IMR-90 (cell line): ENCODE results near the gene SORD. TPM values are rescaled to one million over a fixed set of nuclear protein-coding genes. Genes with fewer than 3 reads are reported as not detected.

ENCODE experiments used
- ATAC-seq: fragments of 200-7000 bp; cut with Tn5 transposase; 2 replicates; pipeline ENCODE4 v1.9.1; 2020; ENCODE audit warnings: low read depth, mild to moderate bottlenecking, moderate library complexity
- BruUV-seq: library from RNA; stranded (reverse); fragments of 400-500 nt; replicated peaks from 2 replicates; lab custom pipeline; 2021; lab: Mats Ljungman, UMichigan
- CTCF ChIA-PET: fragments of 300-600 bp; formaldehyde crosslinking; extraction: SDS; loops from one replicate; lab custom pipeline; 2021; ENCODE audit warnings: antibody characterized with exemption; lab: Yijun Ruan, JAX
- POLR2A ChIA-PET: fragments of 300-600 bp; sonication (Branson Sonifier 250); formaldehyde crosslinking; loops from one replicate; lab custom pipeline; 2022; ENCODE audit warnings: antibody characterized with exemption; ENCODE audit not compliant: unreplicated experiment; lab: Charles Lee
- DNase-seq: peaks from one replicate; pipeline ENCODE4 v3.0.0; 2013
- H2AFZ ChIP-seq: replicated peaks from 2 replicates; pipeline ENCODE3; 2013; ENCODE audit warnings: low read length, mild to moderate bottlenecking; ENCODE audit not compliant: poor library complexity
- H2AK5ac ChIP-seq: 2 replicates; pipeline ENCODE4 v1.6.1; 2013; ENCODE audit warnings: low read depth, low read length, inconsistent platforms
- H2AK9ac ChIP-seq: replicated peaks from 2 replicates; pipeline ENCODE3; 2013; ENCODE audit warnings: mild to moderate bottlenecking, low read depth, low read length, moderate library complexity; ENCODE audit not compliant: poor library complexity
- H2BK120ac ChIP-seq: 2 replicates; pipeline ENCODE4 v1.6.1; 2013; ENCODE audit warnings: low read depth, low read length, inconsistent platforms
- H2BK15ac ChIP-seq: 3 replicates; pipeline ENCODE4 v1.6.1; 2013; ENCODE audit warnings: low read depth, low read length, inconsistent platforms
- H2BK20ac ChIP-seq: 2 replicates; pipeline ENCODE4 v1.6.1; 2013; ENCODE audit warnings: low read depth, mild to moderate bottlenecking, inconsistent platforms, low read length, moderate library complexity
- H2BK5ac ChIP-seq: 2 replicates; pipeline ENCODE4 v1.6.1; 2013; ENCODE audit warnings: mild to moderate bottlenecking, low read depth, low read length, inconsistent platforms; ENCODE audit not compliant: poor library complexity, severe bottlenecking
- H3K14ac ChIP-seq: replicated peaks from 2 replicates; pipeline ENCODE4 v1.6.1; 2013; ENCODE audit warnings: low read depth, low read length, inconsistent platforms
- H3K18ac ChIP-seq: 2 replicates; pipeline ENCODE4 v1.6.1; 2013; ENCODE audit warnings: low read depth, low read length, control low read depth
- H3K23ac ChIP-seq: 2 replicates; pipeline ENCODE4 v1.6.1; 2013; ENCODE audit warnings: low read depth, low read length, inconsistent platforms
- H3K27ac ChIP-seq: 2 replicates; pipeline ENCODE4 v1.5.1; 2013; ENCODE audit warnings: mild to moderate bottlenecking, control low read depth, low read length; ENCODE audit not compliant: insufficient read depth
- H3K27me3 ChIP-seq: 2 replicates; pipeline ENCODE4 v1.6.1; 2013; ENCODE audit warnings: low read length; ENCODE audit not compliant: control insufficient read depth, insufficient read depth
- H3K36me3 ChIP-seq: 2 replicates; pipeline ENCODE4 v1.6.1; 2013; ENCODE audit warnings: low read length, mixed read lengths; ENCODE audit not compliant: control insufficient read depth, insufficient read depth
- H3K4ac ChIP-seq: 2 replicates; pipeline ENCODE4 v1.6.1; 2013; ENCODE audit warnings: low read depth, low read length, inconsistent platforms
- H3K4me1 ChIP-seq: 2 replicates; pipeline ENCODE4 v1.6.1; 2013; ENCODE audit warnings: low read length, mixed read lengths; ENCODE audit not compliant: control insufficient read depth, insufficient read depth
- H3K4me2 ChIP-seq: 2 replicates; pipeline ENCODE4 v1.6.1; 2013; ENCODE audit warnings: low read depth, mild to moderate bottlenecking, control low read depth, low read length, moderate library complexity
- H3K4me3 ChIP-seq: 2 replicates; pipeline ENCODE4 v1.5.1; 2013; ENCODE audit warnings: low read depth, mild to moderate bottlenecking, control low read depth, low read length, moderate library complexity; ENCODE audit not compliant: insufficient read depth
- H3K56ac ChIP-seq: 2 replicates; pipeline ENCODE4 v1.6.1; 2013; ENCODE audit warnings: low read length, inconsistent platforms; ENCODE audit not compliant: insufficient read depth; ENCODE audit errors: extremely low read depth
- H3K79me1 ChIP-seq, 2 experiments: 2 replicates each; pipeline ENCODE4 v1.6.1; 2013; ENCODE audit warnings: low read length in 2 of 2, inconsistent platforms in 1 of 2, low read depth in 1 of 2
- H3K9ac ChIP-seq: 2 replicates; pipeline ENCODE4 v1.6.1; 2013; ENCODE audit warnings: low read depth, low read length, control low read depth
- H3K9me1 ChIP-seq: 2 replicates; pipeline ENCODE4 v1.6.1; 2013; ENCODE audit warnings: low read length, inconsistent platforms; ENCODE audit not compliant: insufficient read depth
- H3K9me3 ChIP-seq: 2 replicates; pipeline ENCODE4 v1.6.1; 2013; ENCODE audit warnings: low read length; ENCODE audit not compliant: control insufficient read depth, insufficient read depth
- H4K20me1 ChIP-seq: 2 replicates; pipeline ENCODE4 v1.6.1; 2013; ENCODE audit warnings: low read length, inconsistent platforms; ENCODE audit not compliant: insufficient read depth
- H4K5ac ChIP-seq: 2 replicates; pipeline ENCODE4 v1.6.1; 2013; ENCODE audit warnings: mild to moderate bottlenecking, low read depth, low read length, control low read depth
- H4K8ac ChIP-seq, 2 experiments: 2 replicates each; pipeline ENCODE4 v1.6.1; 2013; ENCODE audit warnings: low read depth in 2 of 2, low read length in 2 of 2, control low read depth in 1 of 2, inconsistent platforms in 1 of 2
- H4K91ac ChIP-seq: 2 replicates; pipeline ENCODE4 v1.6.1; 2013; ENCODE audit warnings: low read depth, low read length, inconsistent platforms; ENCODE audit not compliant: insufficient read depth
- BHLHE40 ChIP-seq: fragments of 150-350 bp; IDR thresholded peaks from 2 replicates; pipeline ENCODE4 v1.6.1; 2016; ENCODE audit warnings: mild to moderate bottlenecking, low read depth, low read length
- CEBPB ChIP-seq: IDR thresholded peaks from 2 replicates; pipeline ENCODE4 v1.6.1; 2012; ENCODE audit warnings: low read depth, low read length, improper control_type of control experiment
- CHD1 ChIP-seq: IDR thresholded peaks from 2 replicates; pipeline ENCODE4 v1.6.1; 2012; ENCODE audit warnings: low read depth, low read length, improper control_type of control experiment
- CTCF ChIP-seq: conservative IDR thresholded peaks from 2 replicates; pipeline ENCODE4 v1.5.1; 2012; ENCODE audit warnings: mild to moderate bottlenecking, low read depth, low read length, improper control_type of control experiment
- FOS ChIP-seq: fragments of 150-350 bp; IDR thresholded peaks from 2 replicates; pipeline ENCODE4 v1.6.1; 2016; ENCODE audit warnings: low read depth, low read length
- MAFK ChIP-seq: IDR thresholded peaks from 2 replicates; pipeline ENCODE4 v1.6.1; 2012; ENCODE audit warnings: low read depth, low read length, improper control_type of control experiment
- MAZ ChIP-seq: IDR thresholded peaks from 2 replicates; pipeline ENCODE4 v1.6.1; 2012; ENCODE audit warnings: low read depth, mild to moderate bottlenecking, low read length, improper control_type of control experiment, moderate library complexity, borderline replicate concordance
- MXI1 ChIP-seq: IDR thresholded peaks from 2 replicates; pipeline ENCODE4 v1.6.1; 2012; ENCODE audit warnings: low read depth, mild to moderate bottlenecking, low read length, moderate library complexity, borderline replicate concordance
- NFE2L2 ChIP-seq: fragments of 150-350 bp; IDR thresholded peaks from 2 replicates; pipeline ENCODE4 v1.6.1; 2016; ENCODE audit warnings: low read depth, mild to moderate bottlenecking, low read length
- POLR2A ChIP-seq: IDR thresholded peaks from 2 replicates; pipeline ENCODE4 v1.6.1; 2012; ENCODE audit warnings: mild to moderate bottlenecking, low read depth, low read length
- RAD21 ChIP-seq: IDR thresholded peaks from 2 replicates; pipeline ENCODE4 v1.6.1; 2012; ENCODE audit warnings: low read length, improper control_type of control experiment
- RCOR1 ChIP-seq: IDR thresholded peaks from 2 replicates; pipeline ENCODE4 v1.6.1; 2012; ENCODE audit warnings: mild to moderate bottlenecking, low read length, improper control_type of control experiment; ENCODE audit not compliant: insufficient replicate concordance
- RFX5 ChIP-seq: IDR thresholded peaks from 2 replicates; pipeline ENCODE4 v1.8.0; 2012; ENCODE audit warnings: low read depth, mild to moderate bottlenecking, low read length, moderate library complexity
- SMC3 ChIP-seq: fragments of 150-350 bp; IDR thresholded peaks from 2 replicates; pipeline ENCODE4 v1.6.1; 2016; ENCODE audit warnings: low read depth, mild to moderate bottlenecking, antibody characterized with exemption, low read length, moderate library complexity
- USF2 ChIP-seq: fragments of 150-350 bp; IDR thresholded peaks from 2 replicates; pipeline ENCODE4 v1.6.1; 2017; ENCODE audit warnings: mild to moderate bottlenecking, antibody characterized with exemption, low read length, low read depth
- WGBS, 2 experiments: methylation state at CpG; one replicate each; pipeline versions ENCODE4 v1.1.5 to v1.1.7; 2013; ENCODE audit warnings: missing lambda C conversion rate in 2 of 2; ENCODE audit not compliant: insufficient read length in 1 of 2; ENCODE audit errors: extremely low coverage in 2 of 2; 5-methylcytosine and 5-hydroxymethylcytosine counted together
- dilution Hi-C: fragments of 300-500 bp; cut with HindIII; formaldehyde crosslinking; loops from one replicate; pipeline ENCODE4 v1.14.3; 2018; ENCODE audit warnings: low sequenced_read_pairs; ENCODE audit not compliant: unreplicated experiment
- in situ Hi-C: fragments of 300-500 bp; cut with MboI; formaldehyde crosslinking; loops from 3 replicates; pipeline ENCODE4 v1.14.3; 2019; ENCODE audit warnings: low sequenced_read_pairs, inconsistent platforms, mixed read lengths
- intact Hi-C: fragments of 100-400 bp; cut with micrococcal nuclease; formaldehyde crosslinking; loops from 2 replicates; pipeline ENCODE4 v1.10.0; 2022
- polyA plus RNA-seq, 3 experiments: library from polyadenylated mRNA; depleted of rRNA; stranded (reverse); fragments of >200 nt; gene quantifications; 2 replicates each; pipeline ENCODE4 v1.2.3, GENCODE V29; 2012; ENCODE audit warnings: low replicate concordance in 1 of 3
- total RNA-seq: library from RNA; depleted of rRNA; stranded (reverse); fragments of >200 nt; gene quantifications from 2 replicates; pipeline ENCODE4 v1.2.3, GENCODE V29; 2012
- TF ChIP-seq, protein P1 (sequence below): fragments of 150-350 bp; IDR thresholded peaks from 2 replicates; pipeline ENCODE4 v1.6.1; 2016; ENCODE audit warnings: low read depth, mild to moderate bottlenecking, low read length, moderate library complexity, borderline replicate concordance

Gene SORD
- total and polyA plus RNA-seq, 2 of the 4 experiments (the other 2 are of a cell fraction) = 27.6 to 34.2 TPM

- 90% methylated on average over 4 of the region's 7 CpGs; no CpG with 5 or more reads in 1 of the 2 experiments for WGBS, 2 experiments
- H4K91ac ChIP-seq = no peak overlapping the region
- ATAC-seq = no peak
- no peak overlapping the region for H3K23ac ChIP-seq
- no peak for DNase-seq
- no peak overlapping the region for H3K27ac ChIP-seq
- no TSS peak for BruUV-seq
- no peaks in the 10 kb centered on the region for H3K9me3 ChIP-seq
- no peak overlapping the region for H3K9ac ChIP-seq
- TF ChIP-seq MXI1 = no peak
- TF ChIP-seq MAFK = no peak
- TF ChIP-seq SMC3 = no peak
- TF ChIP-seq, protein P1, sequence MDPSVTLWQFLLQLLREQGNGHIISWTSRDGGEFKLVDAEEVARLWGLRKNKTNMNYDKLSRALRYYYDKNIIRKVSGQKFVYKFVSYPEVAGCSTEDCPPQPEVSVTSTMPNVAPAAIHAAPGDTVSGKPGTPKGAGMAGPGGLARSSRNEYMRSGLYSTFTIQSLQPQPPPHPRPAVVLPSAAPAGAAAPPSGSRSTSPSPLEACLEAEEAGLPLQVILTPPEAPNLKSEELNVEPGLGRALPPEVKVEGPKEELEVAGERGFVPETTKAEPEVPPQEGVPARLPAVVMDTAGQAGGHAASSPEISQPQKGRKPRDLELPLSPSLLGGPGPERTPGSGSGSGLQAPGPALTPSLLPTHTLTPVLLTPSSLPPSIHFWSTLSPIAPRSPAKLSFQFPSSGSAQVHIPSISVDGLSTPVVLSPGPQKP = no peak
- no peak for TF ChIP-seq CEBPB
- no peak for TF ChIP-seq RCOR1
- TF ChIP-seq BHLHE40 = no peak
- TF ChIP-seq RFX5 = no peak
- no peak for TF ChIP-seq USF2
- no peak for TF ChIP-seq POLR2A
- no peak for TF ChIP-seq RAD21
- TF ChIP-seq MAZ = no peak
- TF ChIP-seq CTCF = no peak
- no peak for TF ChIP-seq NFE2L2
- TF ChIP-seq FOS = no peak
- no peak for TF ChIP-seq CHD1
- ChIA-PET POLR2A (no interaction called here), CTCF (interaction anchor here (1.0 to 1.1 kb wide), 2 partner anchors 40 to 335 kb away, joined by 3 read pairs; no protein-coding TSS in a partner anchor)
- H3K18ac ChIP-seq = no peak overlapping the region
- dilution Hi-C loops = no loop called here
- H3K4me1 ChIP-seq = peaks cover 3% of the 10 kb centered on the region
- no peak overlapping the region for H2BK20ac ChIP-seq
- no peaks in the 10 kb centered on the region for H3K9me1 ChIP-seq
- in situ Hi-C loops = no loop called here
- no peak overlapping the region for H2BK120ac ChIP-seq
- peaks cover 22% of the 10 kb centered on the region for H3K27me3 ChIP-seq
- no peak overlapping the region for H2AFZ ChIP-seq
- H3K56ac ChIP-seq = no peak overlapping the region
- no peak overlapping the region for H3K4me2 ChIP-seq
- intact Hi-C loops = no loop called here
- no peak overlapping the region for H2BK5ac ChIP-seq
- no peak overlapping the region for H4K8ac ChIP-seq
- H3K4ac ChIP-seq = no peak overlapping the region
- H3K79me1 ChIP-seq = no peaks in the 10 kb centered on the region
- H2BK15ac ChIP-seq = no peak overlapping the region
- no peaks in the 10 kb centered on the region for H3K36me3 ChIP-seq
- H2AK9ac ChIP-seq = no peak overlapping the region
- H4K20me1 ChIP-seq = no peaks in the 10 kb centered on the region
- H2AK5ac ChIP-seq = no peak overlapping the region
- H4K5ac ChIP-seq = no peak overlapping the region
- H3K4me3 ChIP-seq = no peak overlapping the region
- no peak overlapping the region for H3K14ac ChIP-seq
Measured at GRCh38 chr15:45122719-45123118, 99.7 kb downstream of the SORD start.
